Heart left ventricle (tissue), 16 donors: Measurements from ENCODE around the gene GLT6D1. TPM values are rescaled to one million over a fixed set of nuclear protein-coding genes. Genes with fewer than 3 reads are reported as not detected.

ENCODE experiments used
- ATAC-seq, 4 donors: fragments of 200-7000 bp; cut with Tn5 transposase; one replicate each; pipeline ENCODE4 v1.9.1; 2020 to 2022; ENCODE audit warnings: moderate library complexity in 4 of 4, mild to moderate bottlenecking in 3 of 4, moderate number of reproducible peaks in 1 of 4
- DNase-seq, 5 donors: peaks; one replicate each; pipeline ENCODE4 v3.0.0-alpha.2; 2020
- H3K27ac ChIP-seq, 12 donors: fragments of 200-600 bp; sonication (generic) in 4 of 12; one replicate each; pipeline versions ENCODE4 v1.5.0 to v1.8.0; 2016 to 2022; ENCODE audit warnings: mild to moderate bottlenecking in 2 of 12
- H3K27me3 ChIP-seq, 9 donors: fragments of 200-600 bp; sonication (generic) in 2 of 9; one replicate each; pipeline versions ENCODE4 v1.5.1 to v1.8.0; 2016 to 2022; ENCODE audit warnings: mild to moderate bottlenecking in 3 of 9
- H3K36me3 ChIP-seq, 9 donors: fragments of 200-600 bp; sonication (generic) in 2 of 9; one replicate each; pipeline versions ENCODE4 v1.5.0 to v1.8.0; 2018 to 2022; ENCODE audit warnings: mild to moderate bottlenecking in 2 of 9
- H3K4me1 ChIP-seq, 12 donors: fragments of 200-600 bp; sonication (generic) in 4 of 12; one replicate each; pipeline versions ENCODE4 v1.5.0 to v1.8.0; 2016 to 2022; ENCODE audit warnings: mild to moderate bottlenecking in 3 of 12
- H3K4me3 ChIP-seq, 12 donors: fragments of 200-600 bp; sonication (generic) in 4 of 12; one replicate each; pipeline versions ENCODE4 v1.5.0 to v1.8.0; 2017 to 2022; ENCODE audit warnings: mild to moderate bottlenecking in 9 of 12, moderate library complexity in 4 of 12
- H3K9me3 ChIP-seq, 12 donors: fragments of 200-600 bp; sonication (generic) in 4 of 12; one replicate each; pipeline versions ENCODE4 v1.5.0 to v1.8.0; 2016 to 2022; ENCODE audit warnings: mild to moderate bottlenecking in 1 of 12
- POLR2A ChIP-seq, 2 donors: fragments of 450-650 bp; IDR thresholded peaks; one replicate each; pipeline ENCODE4 v1.6.1; 2017; ENCODE audit warnings: antibody characterized with exemption in 2 of 2, mild to moderate bottlenecking in 2 of 2, moderate library complexity in 2 of 2
- WGBS, 4 donors: extraction: QIAGEN DNeasy Blood & Tissue Kit in 2 of 4; methylation state at CpG; one replicate each; pipeline versions ENCODE4 v1.1.5 to v1.1.7; 2013 to 2018; 5-methylcytosine and 5-hydroxymethylcytosine counted together
- intact Hi-C, 10 donors: fragments of 100-400 bp; cut with DNase I; formaldehyde crosslinking; loops; one replicate each; pipeline versions ENCODE4 v1.11.1 to v1.14.2; 2022
- polyA plus RNA-seq, 2 donors: library from polyadenylated mRNA; stranded (reverse); fragments of 200-250 nt; gene quantifications; one replicate each; pipeline ENCODE4 v1.2.3, GENCODE V29; 2013
- total RNA-seq, 9 donors: library from RNA; depleted of rRNA in 2 of 9; stranded (reverse); fragments of >200 nt in 2 of 9; fragmentation: NEBNext Ultra II Directional in 3 of 9; extraction: Animal tissue kit (Norgen Biotek cat#: 25700) in 3 of 9; gene quantifications; one replicate each; pipeline versions ENCODE4 v1.1.0 to v1.2.4, GENCODE V29; 2016 to 2023
- TF ChIP-seq, protein P1 (sequence below), 12 donors: fragments of 200-600 bp; sonication (generic) in 4 of 12; IDR thresholded peaks; one replicate each; pipeline versions ENCODE4 v1.5.0 to v1.8.0; 2018 to 2022; ENCODE audit warnings: antibody characterized with exemption in 12 of 12, mild to moderate bottlenecking in 5 of 12
- donor health status: ischemic (EF 13 %, LVEDD 7.1; RV severe dilation, severe dysfunction).
- donor health status: healthy with polysubstance abuse.
- donor health status: DM: no; HTN: yes; CAD: no.
- donor health status: DM: no; HTN: no; CAD: no.
- donor health status: ischemic (EF 25% LVEDD 6.9; RV normal size, moderate dysfunction).
- donor health status: ischemic (EF 25% LVEDD 5.7; RV mildly dilated, moderate dysfunction).
- donor health status: healthy.
- donor health status: DM: yes; HTN: yes; CAD: no.
- donor health status: ischemic (EF 35%, LVEDD 5.7; RV mildly dilated, moderate dysfunction).
- donor health status: nonischemic (EF 11% LVEDD 7.7; RV severe dilation, severe dysfunction).
- donor health status: DM: yes; HTN: yes; CAD: no.
- donor health status: PGD.
- donor health status: ischemic (EF 29% LVEDD 5.4; RV normal size, mild dysfunction).
- donor health status: nonischemic (EF 23%, LVEDD 6.1; RV moderate dilation, normal function).

GLT6D1 gene
- total and polyA plus RNA-seq, 11 donors = not detected

DNA sequence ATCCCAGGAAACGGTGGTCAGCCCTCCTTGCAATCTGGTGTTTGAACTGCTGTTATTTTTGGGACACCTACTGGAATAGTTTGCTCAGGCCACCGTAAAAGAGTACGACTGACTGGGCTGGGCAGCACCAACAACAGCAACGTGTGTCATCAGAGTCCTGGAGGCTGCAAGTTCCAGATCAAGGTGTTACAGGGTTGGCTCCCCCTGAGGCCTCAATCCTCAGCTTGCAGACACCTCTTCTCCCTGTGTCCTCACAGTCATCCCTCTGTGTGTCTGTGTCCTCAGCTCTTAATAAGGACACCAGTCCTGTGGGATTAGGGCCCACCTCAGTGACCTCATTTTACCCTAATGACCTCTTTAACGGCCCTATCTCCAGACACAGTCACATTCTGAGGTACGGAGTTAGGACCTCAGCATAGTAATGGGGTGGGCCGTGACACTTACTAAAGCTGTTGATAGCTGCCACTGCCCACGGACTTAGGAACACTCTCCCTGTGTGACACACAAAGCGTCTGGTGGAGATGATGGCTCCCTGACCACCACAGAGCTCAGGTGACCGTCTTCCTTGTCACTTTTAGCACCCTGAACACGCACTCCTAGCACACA lies 16.8 kb downstream of the GLT6D1 start:
- Histone ChIP-seq H3K9me3 (peaks cover 0 to 10% (median 7%) of the 10 kb centered on the region in 12 donors), H3K27me3 (peaks cover 0 to 21% (median 4%) of the 10 kb centered on the region in 9 donors), H3K36me3 (no peaks in the 10 kb centered on the region), H3K4me3 (no peak overlapping the region), H3K4me1 (no peaks in the 10 kb centered on the region), H3K27ac (no peak overlapping the region)
- TF ChIP-seq, protein P1, sequence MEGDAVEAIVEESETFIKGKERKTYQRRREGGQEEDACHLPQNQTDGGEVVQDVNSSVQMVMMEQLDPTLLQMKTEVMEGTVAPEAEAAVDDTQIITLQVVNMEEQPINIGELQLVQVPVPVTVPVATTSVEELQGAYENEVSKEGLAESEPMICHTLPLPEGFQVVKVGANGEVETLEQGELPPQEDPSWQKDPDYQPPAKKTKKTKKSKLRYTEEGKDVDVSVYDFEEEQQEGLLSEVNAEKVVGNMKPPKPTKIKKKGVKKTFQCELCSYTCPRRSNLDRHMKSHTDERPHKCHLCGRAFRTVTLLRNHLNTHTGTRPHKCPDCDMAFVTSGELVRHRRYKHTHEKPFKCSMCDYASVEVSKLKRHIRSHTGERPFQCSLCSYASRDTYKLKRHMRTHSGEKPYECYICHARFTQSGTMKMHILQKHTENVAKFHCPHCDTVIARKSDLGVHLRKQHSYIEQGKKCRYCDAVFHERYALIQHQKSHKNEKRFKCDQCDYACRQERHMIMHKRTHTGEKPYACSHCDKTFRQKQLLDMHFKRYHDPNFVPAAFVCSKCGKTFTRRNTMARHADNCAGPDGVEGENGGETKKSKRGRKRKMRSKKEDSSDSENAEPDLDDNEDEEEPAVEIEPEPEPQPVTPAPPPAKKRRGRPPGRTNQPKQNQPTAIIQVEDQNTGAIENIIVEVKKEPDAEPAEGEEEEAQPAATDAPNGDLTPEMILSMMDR (IDR thresholded peaks at IDR 0.05) = no peak
- no peak for TF ChIP-seq POLR2A (IDR thresholded peaks at IDR 0.05)
- 44 to 53% (median 48%) methylated on average over 9 to 11 of the region's 11 CpGs for WGBS, 4 donors
- ATAC-seq (no peak), DNase-seq (no peak)
- intact Hi-C loops = no loop called here

DNA sequence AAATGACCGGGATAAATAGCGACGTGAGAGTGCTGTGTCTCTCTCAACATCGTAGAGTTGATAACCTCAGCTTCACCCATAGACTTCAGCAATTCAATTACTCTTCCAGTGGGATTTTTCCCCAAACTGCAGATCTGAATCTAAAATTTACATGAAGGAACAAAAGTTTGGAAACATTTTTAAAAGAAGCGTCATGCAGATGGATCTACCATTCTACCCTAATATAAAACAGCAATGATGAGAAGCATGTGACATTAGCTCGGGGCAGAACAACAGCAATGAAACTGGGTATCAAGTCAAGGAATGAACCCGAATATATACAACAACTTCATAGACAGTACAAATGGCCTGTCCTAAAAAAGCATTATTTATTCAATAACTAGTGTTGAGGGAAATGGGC lies 18.8 kb downstream of the GLT6D1 start:
- Histone ChIP-seq H3K36me3 (no peaks in the 10 kb centered on the region), H3K27me3 (peaks cover 0 to 28% (median 4%) of the 10 kb centered on the region in 9 donors), H3K27ac (no peak overlapping the region), H3K4me1 (no peaks in the 10 kb centered on the region), H3K9me3 (no peaks in the 10 kb centered on the region), H3K4me3 (no peak overlapping the region)
- DNase-seq (no peak), ATAC-seq (no peak)
- no peak for TF ChIP-seq POLR2A (IDR thresholded peaks at IDR 0.05)
- TF ChIP-seq, protein P1 (IDR thresholded peaks at IDR 0.05) = no peak
- intact Hi-C loops = no loop called here
- WGBS, 4 donors = 68 to 83% (median 72%) methylated on average over 7 of the region's 7 CpGs

DNA sequence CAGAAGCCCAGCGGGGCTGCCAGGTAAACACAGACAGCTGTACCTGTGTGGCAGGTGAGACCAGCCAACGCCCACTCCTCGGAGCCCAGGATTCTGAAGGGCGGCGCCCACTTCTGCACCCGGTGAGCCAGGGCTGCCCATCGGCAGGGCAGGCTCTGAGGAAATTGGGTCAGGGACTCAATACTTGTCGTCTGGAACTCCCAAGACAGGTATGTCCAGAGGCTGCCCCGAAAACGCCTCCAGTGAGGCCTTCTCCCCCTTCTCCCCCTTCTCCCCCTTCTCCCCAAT lies 19.8 kb downstream of the GLT6D1 start:
- H3K27ac ChIP-seq = no peak overlapping the region
- TF ChIP-seq POLR2A (IDR thresholded peaks at IDR 0.05) = no peak
- TF ChIP-seq, protein P1 (IDR thresholded peaks at IDR 0.05) = no peak
- H3K9me3 ChIP-seq = no peaks in the 10 kb centered on the region
- WGBS, 4 donors = 83 to 86% (median 84%) methylated on average over 5 to 10 of the region's 10 CpGs
- H3K36me3 ChIP-seq = no peaks in the 10 kb centered on the region
- ATAC-seq (no peak), DNase-seq (no peak)
- peaks cover 0 to 28% (median 4%) of the 10 kb centered on the region in 9 donors for H3K27me3 ChIP-seq
- H3K4me3 ChIP-seq = no peak overlapping the region
- no peaks in the 10 kb centered on the region for H3K4me1 ChIP-seq
- intact Hi-C loops = no loop called here

DNA sequence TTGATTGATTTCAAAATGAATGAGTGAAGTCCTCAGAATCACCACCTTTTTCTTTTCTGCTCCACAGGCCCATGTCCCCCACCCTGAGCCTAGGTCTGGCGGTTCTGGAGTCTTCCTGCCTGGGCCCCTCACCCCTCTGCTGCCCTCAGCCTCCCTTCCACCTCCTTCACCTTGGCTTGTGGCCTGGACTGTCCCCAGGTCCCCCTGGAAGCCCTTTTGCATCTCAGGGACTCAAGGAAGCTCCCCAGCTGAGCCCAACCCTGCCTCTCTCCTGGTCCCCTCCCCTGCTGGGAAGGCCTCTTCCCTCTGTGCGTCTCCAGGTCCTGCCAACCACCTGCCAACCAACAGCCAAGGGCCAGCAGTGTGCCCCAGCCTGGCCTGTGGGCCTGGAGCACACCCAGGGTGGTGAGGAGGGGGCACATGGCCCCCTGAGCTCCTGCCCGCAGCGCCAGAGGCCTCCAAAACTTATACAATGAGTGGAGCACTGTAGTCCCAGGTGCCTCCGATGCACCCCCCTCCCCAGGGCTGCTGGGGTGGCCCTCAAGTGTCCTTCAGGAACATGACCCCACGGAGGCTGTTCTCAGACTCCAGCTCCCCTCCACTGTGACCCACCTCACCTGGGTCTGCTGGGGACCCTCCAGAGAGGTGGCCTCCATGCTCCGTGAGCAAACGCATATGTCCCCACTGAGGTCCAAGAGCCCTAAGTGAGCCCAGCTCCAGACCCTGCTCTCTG lies 20.3 kb downstream of the GLT6D1 start:
- H3K9me3 ChIP-seq = no peaks in the 10 kb centered on the region
- TF ChIP-seq, protein P1 (IDR thresholded peaks at IDR 0.05) = no peak
- TF ChIP-seq POLR2A (IDR thresholded peaks at IDR 0.05) = no peak
- DNase-seq (no peak), ATAC-seq (no peak)
- intact Hi-C loops = no loop called here
- WGBS, 4 donors = 75 to 93% (median 80%) methylated on average over 6 to 8 of the region's 8 CpGs
- H3K4me3 ChIP-seq = no peak overlapping the region
- no peaks in the 10 kb centered on the region for H3K36me3 ChIP-seq
- no peaks in the 10 kb centered on the region for H3K4me1 ChIP-seq
- H3K27me3 ChIP-seq = peaks cover 0 to 29% (median 4%) of the 10 kb centered on the region in 9 donors
- no peak overlapping the region for H3K27ac ChIP-seq
